SW480 (cell line): ENCODE results near the gene PIWIL4.
A peak's percentile ranks its signal among the peaks of the same experiment; 100 is the strongest.
"Not testable (repeated sequence)": the region's sequence is repeated elsewhere in the genome, so short reads cannot be mapped to it uniquely, and the experiment has no call there.

Experiments used
- DNase-seq: peaks from one replicate; pipeline ENCODE4 v3.0.0-alpha.2; 2016; ENCODE audit warnings: low spot score

Gene PIWIL4

DNA sequence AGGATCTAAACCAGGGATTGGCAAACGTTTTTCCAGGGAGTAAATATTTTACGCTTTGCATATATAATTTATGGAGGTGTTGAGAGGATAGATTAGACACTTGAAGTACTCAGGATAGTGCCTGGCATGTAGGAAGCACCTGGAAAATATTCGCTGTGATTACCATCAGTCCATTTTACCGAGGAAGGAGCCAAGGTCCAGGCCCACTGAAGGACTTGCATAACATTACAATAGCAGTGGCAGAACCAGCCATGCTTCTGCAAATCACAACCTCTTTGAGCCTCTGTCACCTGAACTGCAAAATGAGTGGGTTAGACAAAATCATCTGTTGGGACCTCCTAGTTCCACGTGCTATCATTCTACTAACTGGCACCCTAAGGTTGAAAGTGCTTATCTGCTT is 18.0 kb upstream of the PIWIL4 start:
- DNase-seq, result no peak

GRCh38 chr11:94550513-94550912 is 16.7 kb upstream of the PIWIL4 start:
- DNase-seq, result no peak

DNA sequence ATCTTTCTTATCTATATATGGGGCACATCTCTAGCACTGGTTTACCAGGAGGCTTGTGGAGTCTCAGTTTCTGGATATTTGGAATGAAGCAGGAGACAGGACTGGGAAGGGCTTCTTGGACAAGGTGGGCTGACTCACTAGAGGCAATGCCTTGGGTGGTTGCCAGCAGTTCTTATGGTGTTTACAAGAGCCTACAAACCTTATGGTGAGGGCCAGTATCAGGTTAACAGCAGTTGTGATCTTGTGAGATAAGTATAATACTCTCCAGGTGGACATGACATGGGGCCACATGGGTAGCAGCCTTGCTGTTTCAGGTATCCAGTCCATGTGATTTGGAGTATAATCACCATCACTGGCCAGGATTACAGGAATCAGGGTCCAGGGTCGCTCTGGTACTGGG is 13.2 kb upstream of the PIWIL4 start:
- no peak for DNase-seq

DNA sequence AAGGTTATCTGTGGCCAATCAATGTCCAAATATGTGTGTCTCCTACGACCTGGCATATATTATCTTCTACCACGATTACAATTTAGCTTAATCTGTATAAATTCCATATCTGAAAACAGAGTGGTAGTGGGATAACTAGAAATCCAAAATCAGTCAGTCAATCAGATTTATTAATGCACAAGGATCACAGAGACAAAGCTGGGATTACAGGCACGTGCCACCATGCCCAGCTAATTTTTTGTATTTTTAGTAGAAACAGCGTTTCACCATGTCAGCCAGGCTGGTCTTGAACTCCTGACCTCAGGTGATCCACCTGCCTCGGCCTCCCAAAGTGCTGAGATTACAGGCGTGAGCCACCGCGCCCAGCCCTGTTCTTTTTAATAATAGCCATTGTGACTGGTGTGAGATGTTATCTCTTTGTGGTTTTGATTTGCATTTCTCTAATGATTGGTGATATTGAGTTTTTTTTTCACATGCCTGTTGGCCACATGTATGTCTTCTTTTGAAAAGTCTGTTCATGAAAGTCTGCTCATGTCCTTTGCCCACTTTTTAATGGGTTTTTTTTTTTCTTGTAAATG is 11.3 kb upstream of the PIWIL4 start:
- not testable (repeated sequence) for DNase-seq

- DNase-seq, result no peak
Observed at GRCh38 chr11:94557421-94557820, 9.7 kb upstream of the PIWIL4 start.

- no peak for DNase-seq
Observed at GRCh38 chr11:94557992-94558391, 9.2 kb upstream of the PIWIL4 start.

GRCh38 chr11:94558468-94558867 is 8.7 kb upstream of the PIWIL4 start:
- no peak for DNase-seq

DNA sequence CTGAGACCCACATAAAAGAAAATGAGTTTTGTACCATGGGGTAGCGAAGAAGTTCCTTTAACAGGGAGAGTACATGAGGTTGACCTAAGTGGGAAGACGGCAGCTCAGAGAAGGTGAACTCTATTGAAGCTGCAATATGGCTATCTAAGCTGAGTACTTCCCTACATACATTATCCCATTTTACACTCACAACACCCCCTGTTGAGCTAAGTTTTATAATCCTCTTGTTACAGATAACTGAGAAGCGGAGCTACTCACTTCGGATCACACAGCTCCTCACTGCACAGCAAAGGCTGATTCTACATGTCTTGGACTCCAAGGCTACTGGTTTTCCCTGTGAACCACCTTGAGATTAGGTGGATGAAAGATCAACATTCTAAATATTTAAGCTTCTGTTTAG is 8.2 kb upstream of the PIWIL4 start:
- DNase-seq, result no peak

DNA sequence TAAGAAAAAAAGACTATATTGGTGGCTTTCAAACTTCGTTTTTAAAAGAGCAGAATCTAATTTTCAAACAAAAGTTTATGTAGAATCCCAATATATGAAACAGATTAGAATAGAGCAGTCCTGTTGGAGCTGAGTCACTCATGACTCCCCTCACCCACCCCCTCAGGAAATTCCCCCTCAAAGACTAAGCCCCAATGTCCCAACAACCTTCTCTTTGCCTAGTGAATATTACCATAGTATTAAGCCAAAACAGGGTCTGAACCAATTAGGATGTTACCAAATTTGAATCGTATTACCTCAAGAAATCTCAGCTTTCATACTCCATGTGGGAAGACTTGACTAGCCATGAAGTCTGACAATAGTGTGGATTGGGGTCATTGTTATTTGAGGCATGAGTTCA is 7.8 kb upstream of the PIWIL4 start:
- DNase-seq, result no peak

GRCh38 chr11:94560834-94561233 is 6.3 kb upstream of the PIWIL4 start:
- no peak for DNase-seq

- DNase-seq, result peak; percentile 30
Observed at GRCh38 chr11:94563176-94563847, 3.9 kb upstream of the PIWIL4 start.

DNA sequence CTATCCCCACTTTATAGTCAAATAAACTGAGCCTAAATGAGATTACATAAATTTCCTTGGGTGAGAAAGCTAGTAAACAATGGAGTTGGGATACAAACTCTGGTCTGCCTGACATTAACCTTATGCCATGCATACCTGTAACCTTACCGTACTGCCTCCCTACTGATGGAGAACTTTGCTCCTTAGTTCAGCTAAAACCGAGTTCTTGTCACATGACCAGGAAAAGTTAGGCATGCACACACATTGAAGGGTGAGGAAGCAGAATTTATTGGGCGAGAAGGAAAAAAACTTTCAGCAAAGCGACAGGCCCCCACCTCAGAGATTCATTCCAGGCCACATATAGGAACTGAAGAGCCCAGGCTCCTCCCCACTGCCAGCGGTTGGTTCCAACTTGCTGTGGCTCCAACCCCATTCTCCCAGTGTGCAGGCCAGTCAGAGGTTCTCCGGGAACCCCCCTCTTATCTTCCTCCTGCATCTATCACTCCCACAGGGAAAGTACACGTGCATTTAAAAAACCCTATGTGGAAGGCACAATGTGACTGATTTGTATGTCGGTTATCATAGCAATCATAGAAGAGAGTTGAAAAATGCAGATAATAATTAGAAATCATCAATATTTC is 3.2 kb upstream of the PIWIL4 start:
- DNase-seq, result no peak

DNA sequence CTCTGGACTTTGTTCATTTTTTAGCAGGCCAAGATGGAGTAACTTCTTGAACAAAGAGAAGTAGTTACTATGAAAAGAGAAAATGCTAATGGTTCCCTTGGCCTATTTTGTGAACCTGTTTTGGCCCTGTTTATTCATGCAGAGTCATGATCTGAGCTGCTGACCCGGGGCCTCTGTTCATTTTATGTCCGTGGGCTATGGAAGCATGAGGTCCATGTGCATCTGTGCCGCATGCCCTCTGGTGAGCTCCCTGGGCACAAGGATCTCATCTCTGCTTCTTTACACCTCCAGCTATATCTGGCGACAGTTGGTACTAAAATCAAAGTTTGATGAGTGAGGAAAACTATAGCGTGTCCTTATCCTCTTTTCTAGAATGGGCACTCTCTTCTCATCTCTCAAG is 1.0 kb downstream of the PIWIL4 start:
- DNase-seq, result no peak

DNA sequence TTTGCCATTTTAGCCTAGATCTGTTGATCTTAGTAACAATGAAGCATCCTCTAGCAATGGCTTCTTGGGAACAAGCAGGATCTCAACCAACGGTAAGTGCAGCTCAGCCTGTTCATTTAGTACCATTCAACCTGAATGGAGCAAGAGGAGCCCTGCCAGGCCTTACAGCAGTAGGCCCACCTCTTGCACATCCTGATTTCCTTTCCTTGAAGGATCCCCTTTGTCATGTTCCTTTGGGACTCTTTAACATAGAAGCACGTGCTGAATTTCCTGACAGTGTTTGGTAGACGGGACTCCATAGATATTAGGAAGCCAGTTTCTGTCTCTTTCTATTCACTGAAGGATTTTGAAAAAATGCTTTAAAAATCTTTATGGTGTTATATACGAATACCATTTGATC is 1.5 kb downstream of the PIWIL4 start:
- no peak for DNase-seq

GRCh38 chr11:94572975-94573374 is 5.8 kb downstream of the PIWIL4 start:
- not testable (repeated sequence) for DNase-seq

DNA sequence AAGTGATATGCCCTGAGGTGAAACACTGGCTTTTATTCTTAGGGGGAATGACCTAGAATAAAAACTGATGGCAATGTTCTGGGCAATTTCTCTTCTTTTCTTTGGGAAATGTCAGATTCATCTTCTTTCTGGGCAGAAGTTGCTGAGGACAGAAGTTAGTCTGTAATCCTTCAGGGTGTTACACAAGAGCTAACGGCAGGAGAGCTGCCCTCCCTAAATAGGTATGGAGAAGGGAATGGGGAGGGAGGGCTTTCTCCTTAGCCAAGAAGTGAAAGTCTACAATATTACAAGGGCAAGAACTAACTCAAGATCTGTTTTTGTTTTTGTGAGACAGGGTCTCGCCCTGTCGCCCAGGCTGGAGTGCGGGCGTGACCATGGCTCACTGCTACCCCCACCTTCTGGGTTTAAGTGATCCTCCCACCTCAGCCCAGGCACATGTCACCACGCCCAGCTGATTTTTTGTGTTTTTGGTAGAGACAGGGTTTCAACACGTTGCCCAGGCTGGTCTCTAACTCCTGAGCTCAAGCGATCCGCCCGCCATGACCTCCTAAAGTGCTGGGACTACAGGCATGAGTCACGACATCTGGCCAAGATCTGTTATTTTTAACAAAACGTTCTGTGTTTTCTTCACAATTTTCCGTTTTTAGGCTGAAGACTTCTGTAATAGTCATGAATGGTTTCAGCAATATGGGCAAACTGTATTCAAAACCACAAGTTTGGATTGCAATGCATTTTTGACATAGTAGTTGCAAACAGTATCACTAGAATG is 7.2 kb downstream of the PIWIL4 start:
- no peak for DNase-seq

DNA sequence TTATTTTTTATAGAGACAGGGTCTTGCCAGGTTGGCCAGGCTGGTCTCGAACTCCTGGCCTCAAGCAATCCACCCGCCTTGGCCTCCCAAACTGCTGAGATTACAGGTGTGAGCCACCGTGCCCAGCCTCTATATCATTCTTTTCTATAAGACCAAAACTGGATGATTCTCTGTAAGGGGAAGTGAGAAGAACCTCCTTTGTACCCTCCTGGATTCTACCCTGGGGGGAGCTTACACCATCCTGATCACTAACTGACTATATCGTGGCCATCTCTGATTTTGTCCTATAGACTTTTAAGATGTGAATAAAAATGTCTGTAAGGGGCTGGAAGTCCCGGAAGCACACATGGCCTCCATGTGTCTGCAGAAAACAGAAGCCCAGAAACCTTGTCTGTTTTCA is 9.1 kb downstream of the PIWIL4 start:
- no peak for DNase-seq

DNA sequence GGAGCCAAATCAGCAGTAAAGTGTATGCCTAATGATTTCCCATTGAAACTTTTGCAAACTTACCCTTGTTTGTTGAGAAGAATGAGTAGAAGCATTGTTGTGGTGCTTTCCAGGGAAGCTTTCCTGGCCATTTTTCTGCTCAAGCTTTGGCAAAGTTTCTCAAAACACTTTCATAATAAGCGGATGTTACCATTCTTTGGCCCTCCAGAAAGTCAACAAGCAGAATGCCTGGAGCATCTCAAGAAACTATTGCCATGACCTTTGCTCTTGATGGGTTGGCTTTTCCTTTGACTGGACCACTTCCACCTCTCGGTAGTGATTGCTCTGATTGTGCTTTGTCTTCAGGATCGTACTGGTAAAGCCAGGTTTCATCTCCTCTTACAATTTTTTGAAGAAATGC is 10.7 kb downstream of the PIWIL4 start:
- DNase-seq, result no peak

DNA sequence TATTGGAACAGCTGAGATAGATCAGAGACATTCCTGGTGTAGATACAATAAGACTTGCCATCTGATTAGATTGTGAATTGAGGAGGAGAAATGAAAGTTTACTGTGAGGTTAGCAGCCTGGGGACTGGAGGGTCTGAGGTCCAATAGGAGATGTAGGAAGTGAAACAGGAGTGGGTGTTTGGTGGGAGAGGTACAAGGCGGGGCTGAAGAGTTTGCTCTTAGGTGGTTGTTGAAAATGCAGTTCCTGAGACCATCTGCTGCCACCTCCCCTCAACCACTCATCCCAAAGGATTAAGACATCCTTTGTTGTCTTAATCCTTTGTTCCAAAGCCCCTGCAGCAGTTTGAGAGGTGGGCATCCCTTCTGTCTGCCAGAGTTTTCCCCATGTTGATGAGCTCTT is 14.8 kb downstream of the PIWIL4 start:
- DNase-seq, result no peak

- DNase-seq, result no peak
Observed at GRCh38 chr11:94583213-94583865, 16.2 kb downstream of the PIWIL4 start.

DNA sequence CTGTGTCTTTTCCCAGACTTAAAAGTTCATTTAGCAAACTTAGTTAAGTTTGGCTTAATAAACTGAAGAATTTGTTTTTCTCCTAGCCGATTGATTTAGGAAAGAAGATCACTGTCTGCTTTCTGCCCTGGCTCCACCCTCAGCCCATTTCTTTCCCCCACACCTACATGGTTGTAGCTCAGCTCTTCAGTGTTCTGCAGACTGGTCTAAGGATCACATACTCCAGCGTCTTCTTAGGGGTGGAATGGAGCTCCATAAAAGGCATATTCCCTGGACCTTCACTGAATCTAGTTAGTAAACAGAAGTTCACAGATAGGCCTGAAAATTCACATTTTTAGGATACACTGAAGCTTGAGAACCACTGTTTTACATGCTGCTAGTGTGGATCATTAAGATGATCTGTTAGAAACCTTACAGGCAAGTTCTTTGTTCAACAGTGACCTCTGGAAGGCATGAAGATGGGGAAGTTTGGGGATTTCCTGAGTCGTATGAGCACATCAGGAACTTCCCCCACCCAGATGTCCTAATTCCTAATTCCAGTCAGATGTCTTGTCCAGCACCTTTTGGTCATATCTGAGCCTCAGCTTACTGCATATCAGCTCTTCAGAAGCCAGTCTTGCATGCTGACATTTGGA is 16.8 kb downstream of the PIWIL4 start:
- DNase-seq, result no peak

DNA sequence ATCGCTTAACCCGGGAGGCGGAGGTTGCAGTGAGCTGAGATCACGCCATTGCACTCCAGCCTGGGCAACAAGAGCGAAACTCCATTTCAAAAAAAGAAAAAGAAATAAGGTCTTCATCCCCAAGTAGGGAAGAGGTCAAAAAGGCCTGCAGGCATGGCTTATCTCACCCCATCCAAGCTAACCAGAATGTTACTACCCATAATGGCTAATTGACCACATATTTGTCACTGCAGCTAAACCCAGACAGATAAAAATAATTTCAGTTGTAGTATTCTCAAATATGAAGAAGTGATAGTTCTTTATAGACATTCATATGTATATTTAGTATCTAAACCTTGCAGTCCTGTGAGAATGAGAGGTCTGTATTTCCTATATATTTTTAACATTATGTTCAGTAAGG is 17.8 kb downstream of the PIWIL4 start:
- DNase-seq, result no peak
